HCT116 (cell line): Measurements from ENCODE around the gene TRIM50.
"Not testable (repeated sequence)": the region's sequence is repeated elsewhere in the genome, so short reads cannot be mapped to it uniquely, and the experiment has no call there.

ENCODE experiments used
- CBX3 ChIP-seq: IDR thresholded peaks from 2 replicates; pipeline ENCODE4 v1.6.1; 2012; ENCODE audit warnings: low read depth
- EZH2phosphoT487 ChIP-seq: fragments of 200-600 bp; IDR thresholded peaks from 2 replicates; pipeline ENCODE4 v1.6.1; 2018; ENCODE audit warnings: antibody characterized with exemption, borderline replicate concordance
- POLR2A ChIP-seq: IDR thresholded peaks from 2 replicates; pipeline ENCODE4 v1.7.0; 2011; ENCODE audit warnings: borderline replicate concordance; ENCODE audit not compliant: insufficient read depth, insufficient read length; ENCODE audit errors: extremely low read depth
- POLR2AphosphoS5 ChIP-seq: IDR thresholded peaks from 2 replicates; pipeline ENCODE4 v1.6.1; 2011; ENCODE audit warnings: mild to moderate bottlenecking, low read depth, low read length, moderate library complexity
- SP1 ChIP-seq: IDR thresholded peaks from 2 replicates; pipeline ENCODE4 v1.6.1; 2012; ENCODE audit warnings: low read depth
- TCF7L2 ChIP-seq: IDR thresholded peaks from 2 replicates; pipeline ENCODE4 v1.7.0; 2011; ENCODE audit warnings: borderline replicate concordance, inconsistent platforms; ENCODE audit not compliant: insufficient read depth, insufficient read length; ENCODE audit errors: extremely low read depth
- TF ChIP-seq, protein P1 (sequence below), 3 experiments: fragments of 200-600 bp in 1 of 3; sonication (generic) in 1 of 3; IDR thresholded peaks in 2 of 3; conservative IDR thresholded peaks in 1 of 3; 2 replicates each; pipeline ENCODE4 v1.5.1; 2012 to 2017; ENCODE audit warnings: low read depth in 2 of 3, low read length in 2 of 3, antibody characterized with exemption in 1 of 3, borderline replicate concordance in 1 of 3, control low read depth in 1 of 3, mild to moderate bottlenecking in 1 of 3, mixed read lengths in 1 of 3, mixed run types in 1 of 3, moderate library complexity in 1 of 3; ENCODE audit not compliant: insufficient read depth in 1 of 3
- TF ChIP-seq, protein P2 (sequence below): IDR thresholded peaks from 2 replicates; pipeline ENCODE4 v1.6.1; 2012; ENCODE audit warnings: low read depth

DNA sequence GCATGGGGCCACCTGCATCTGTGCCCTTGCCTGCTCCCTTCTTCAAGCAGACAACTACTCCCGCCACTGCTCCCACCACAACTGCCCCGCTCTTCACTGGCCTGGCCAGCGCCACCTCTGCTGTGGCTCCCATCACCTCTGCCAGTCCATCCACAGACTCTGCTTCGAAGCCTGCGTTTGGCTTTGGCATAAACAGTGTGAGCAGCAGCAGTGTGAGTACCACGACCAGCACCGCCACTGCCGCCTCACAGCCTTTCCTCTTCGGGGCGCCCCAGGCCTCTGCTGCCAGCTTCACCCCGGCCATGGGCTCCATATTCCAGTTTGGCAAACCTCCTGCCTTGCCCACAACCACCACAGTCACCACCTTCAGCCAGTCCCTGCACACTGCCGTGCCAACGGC, 30.6 kb downstream of the TRIM50 start:
- TF ChIP-seq SP1, POLR2AphosphoS5, EZH2phosphoT487, TCF7L2, CBX3, POLR2A: not testable (repeated sequence)
- TF ChIP-seq, protein P1, sequence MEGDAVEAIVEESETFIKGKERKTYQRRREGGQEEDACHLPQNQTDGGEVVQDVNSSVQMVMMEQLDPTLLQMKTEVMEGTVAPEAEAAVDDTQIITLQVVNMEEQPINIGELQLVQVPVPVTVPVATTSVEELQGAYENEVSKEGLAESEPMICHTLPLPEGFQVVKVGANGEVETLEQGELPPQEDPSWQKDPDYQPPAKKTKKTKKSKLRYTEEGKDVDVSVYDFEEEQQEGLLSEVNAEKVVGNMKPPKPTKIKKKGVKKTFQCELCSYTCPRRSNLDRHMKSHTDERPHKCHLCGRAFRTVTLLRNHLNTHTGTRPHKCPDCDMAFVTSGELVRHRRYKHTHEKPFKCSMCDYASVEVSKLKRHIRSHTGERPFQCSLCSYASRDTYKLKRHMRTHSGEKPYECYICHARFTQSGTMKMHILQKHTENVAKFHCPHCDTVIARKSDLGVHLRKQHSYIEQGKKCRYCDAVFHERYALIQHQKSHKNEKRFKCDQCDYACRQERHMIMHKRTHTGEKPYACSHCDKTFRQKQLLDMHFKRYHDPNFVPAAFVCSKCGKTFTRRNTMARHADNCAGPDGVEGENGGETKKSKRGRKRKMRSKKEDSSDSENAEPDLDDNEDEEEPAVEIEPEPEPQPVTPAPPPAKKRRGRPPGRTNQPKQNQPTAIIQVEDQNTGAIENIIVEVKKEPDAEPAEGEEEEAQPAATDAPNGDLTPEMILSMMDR (IDR thresholded peaks at IDR 0.05 in 2 of 3, conservative IDR thresholded peaks at IDR 0.05 in 1 of 3; ENCODE audit: borderline replicate concordance in 1 of 3, insufficient read depth in 1 of 3, low read depth in 2 of 3, low read length in 2 of 3) = not testable (repeated sequence)
- TF ChIP-seq, protein P2, sequence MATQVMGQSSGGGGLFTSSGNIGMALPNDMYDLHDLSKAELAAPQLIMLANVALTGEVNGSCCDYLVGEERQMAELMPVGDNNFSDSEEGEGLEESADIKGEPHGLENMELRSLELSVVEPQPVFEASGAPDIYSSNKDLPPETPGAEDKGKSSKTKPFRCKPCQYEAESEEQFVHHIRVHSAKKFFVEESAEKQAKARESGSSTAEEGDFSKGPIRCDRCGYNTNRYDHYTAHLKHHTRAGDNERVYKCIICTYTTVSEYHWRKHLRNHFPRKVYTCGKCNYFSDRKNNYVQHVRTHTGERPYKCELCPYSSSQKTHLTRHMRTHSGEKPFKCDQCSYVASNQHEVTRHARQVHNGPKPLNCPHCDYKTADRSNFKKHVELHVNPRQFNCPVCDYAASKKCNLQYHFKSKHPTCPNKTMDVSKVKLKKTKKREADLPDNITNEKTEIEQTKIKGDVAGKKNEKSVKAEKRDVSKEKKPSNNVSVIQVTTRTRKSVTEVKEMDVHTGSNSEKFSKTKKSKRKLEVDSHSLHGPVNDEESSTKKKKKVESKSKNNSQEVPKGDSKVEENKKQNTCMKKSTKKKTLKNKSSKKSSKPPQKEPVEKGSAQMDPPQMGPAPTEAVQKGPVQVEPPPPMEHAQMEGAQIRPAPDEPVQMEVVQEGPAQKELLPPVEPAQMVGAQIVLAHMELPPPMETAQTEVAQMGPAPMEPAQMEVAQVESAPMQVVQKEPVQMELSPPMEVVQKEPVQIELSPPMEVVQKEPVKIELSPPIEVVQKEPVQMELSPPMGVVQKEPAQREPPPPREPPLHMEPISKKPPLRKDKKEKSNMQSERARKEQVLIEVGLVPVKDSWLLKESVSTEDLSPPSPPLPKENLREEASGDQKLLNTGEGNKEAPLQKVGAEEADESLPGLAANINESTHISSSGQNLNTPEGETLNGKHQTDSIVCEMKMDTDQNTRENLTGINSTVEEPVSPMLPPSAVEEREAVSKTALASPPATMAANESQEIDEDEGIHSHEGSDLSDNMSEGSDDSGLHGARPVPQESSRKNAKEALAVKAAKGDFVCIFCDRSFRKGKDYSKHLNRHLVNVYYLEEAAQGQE = not testable (repeated sequence)
